Lung (tissue), 12 donors: ENCODE measurements around the gene NQO1. TPM values are rescaled to one million over a fixed set of nuclear protein-coding genes. Genes with fewer than 3 reads are reported as not detected.
A peak's percentile ranks its signal among the peaks of the same experiment; 100 is the strongest.

ENCODE experiments used
- ATAC-seq: fragments of 200-7000 bp; cut with Tn5 transposase; one replicate; pipeline ENCODE4 v1.9.1; 2020; ENCODE audit warnings: moderate number of reproducible peaks; ENCODE audit not compliant: insufficient read depth, low FRiP score
- DNase-seq, 3 donors: peaks; one replicate each; pipeline ENCODE4 v3.0.0-alpha.2; 2013 to 2017
- H3K27ac ChIP-seq, 2 donors: one replicate each; pipeline ENCODE4 v1.5.1; 2013; ENCODE audit warnings: mild to moderate bottlenecking in 2 of 2, moderate library complexity in 2 of 2, control low read depth in 1 of 2, inconsistent platforms in 1 of 2, low read depth in 1 of 2, low read length in 1 of 2
- H3K27me3 ChIP-seq, 3 donors: one replicate each; pipeline ENCODE4 v1.5.1; 2013; ENCODE audit warnings: low read length in 2 of 3; ENCODE audit not compliant: control insufficient read depth in 3 of 3, insufficient read depth in 3 of 3
- H3K36me3 ChIP-seq, 4 donors: one replicate each; pipeline ENCODE4 v1.5.1; 2013; ENCODE audit warnings: low read length in 4 of 4, mild to moderate bottlenecking in 1 of 4, moderate library complexity in 1 of 4; ENCODE audit not compliant: control insufficient read depth in 4 of 4, insufficient read depth in 4 of 4
- H3K4me1 ChIP-seq, 5 donors: one replicate each; pipeline ENCODE4 v1.5.1; 2013; ENCODE audit warnings: low read length in 5 of 5, mild to moderate bottlenecking in 2 of 5, moderate library complexity in 1 of 5; ENCODE audit not compliant: control insufficient read depth in 5 of 5, insufficient read depth in 5 of 5
- H3K4me3 ChIP-seq: one replicate; pipeline ENCODE4 v1.5.1; 2013; ENCODE audit warnings: mild to moderate bottlenecking, control low read depth, moderate library complexity
- H3K9ac ChIP-seq, 2 donors: one replicate each; pipeline ENCODE4 v1.5.1; 2013; ENCODE audit warnings: low read length in 2 of 2, control low read depth in 1 of 2; ENCODE audit not compliant: insufficient read depth in 1 of 2
- H3K9me3 ChIP-seq, 4 donors: one replicate each; pipeline ENCODE4 v1.5.1; 2013; ENCODE audit warnings: low read length in 3 of 4, mild to moderate bottlenecking in 1 of 4, moderate library complexity in 1 of 4; ENCODE audit not compliant: control insufficient read depth in 4 of 4, insufficient read depth in 3 of 4
- CTCF ChIP-seq: IDR thresholded peaks from 2 replicates; pipeline ENCODE4 v1.5.1; 2012; ENCODE audit warnings: mild to moderate bottlenecking; ENCODE audit errors: control extremely low read depth, extremely low read depth
- WGBS, 2 donors: extraction: QIAGEN DNeasy Blood & Tissue Kit; methylation state at CpG; one replicate each; pipeline ENCODE4 v1.1.7; 2013; 5-methylcytosine and 5-hydroxymethylcytosine counted together
- polyA plus RNA-seq, 2 donors: library from polyadenylated mRNA; stranded (reverse); fragments of 200-250 nt; gene quantifications; one replicate each; pipeline ENCODE4 v1.2.1, GENCODE V29; 2013
- total RNA-seq, 2 donors: library from RNA; depleted of rRNA in 1 of 2; stranded (reverse); fragments of >200 nt in 1 of 2; gene quantifications; one replicate each; pipeline ENCODE4 v1.2.1, GENCODE V29; 2014 to 2021
- donor health status: control.
- donor health status: control.
- donor health status: Bipolar disorder and iron deficiency.
- donor health status: healthy.
- donor health status: DM: yes; HTN: yes; CAD: no.

The NQO1 gene
- total and polyA plus RNA-seq, 4 donors: 15.2 to 109 (median 44.9) TPM

GRCh38 chr16:69711115-69711740, 15.1 kb downstream of the NQO1 start:
- ATAC-seq: peak; percentile 65
- peaks cover 10 to 24% (median 11%) of the 10 kb centered on the region in 4 donors for H3K36me3 ChIP-seq
- H3K27me3 ChIP-seq: no peaks in the 10 kb centered on the region
- H3K27ac ChIP-seq: no peak overlapping the region
- no peak overlapping the region for H3K9ac ChIP-seq
- H3K4me3 ChIP-seq: no peak overlapping the region
- TF ChIP-seq CTCF: no peak
- peak in 1 of 3 donors; percentile 37 for DNase-seq
- H3K4me1 ChIP-seq: peaks cover 0 to 4% (median 0%) of the 10 kb centered on the region in 5 donors
- WGBS, 2 donors: 78 to 89% methylated on average over 12 of the region's 12 CpGs
- H3K9me3 ChIP-seq: no peaks in the 10 kb centered on the region

- peaks cover 7 to 17% (median 11%) of the 10 kb centered on the region in 4 donors for H3K36me3 ChIP-seq
- no peak overlapping the region for H3K9ac ChIP-seq
- ATAC-seq (peak; percentile 36), DNase-seq (peak in 2 of 3 donors; percentile 78 to 82)
- 50 to 59% methylated on average over 5 of the region's 5 CpGs for WGBS, 2 donors
- H3K4me3 ChIP-seq: no peak overlapping the region
- TF ChIP-seq CTCF: peak; percentile 63
- peaks cover 0 to 4% (median 0%) of the 10 kb centered on the region in 5 donors for H3K4me1 ChIP-seq
- H3K9me3 ChIP-seq: no peaks in the 10 kb centered on the region
- H3K27ac ChIP-seq: no peak overlapping the region
- H3K27me3 ChIP-seq: no peaks in the 10 kb centered on the region
These were observed 16.8 kb downstream of the NQO1 start for GRCh38 chr16:69709456-69710084.

GRCh38 chr16:69707920-69708683, 18.3 kb downstream of the NQO1 start:
- Histone ChIP-seq H3K9me3 (no peaks in the 10 kb centered on the region), H3K27me3 (no peaks in the 10 kb centered on the region), H3K4me1 (peaks cover 0 to 4% (median 0%) of the 10 kb centered on the region in 5 donors), H3K27ac (no peak overlapping the region), H3K36me3 (peaks cover 13 to 20% (median 15%) of the 10 kb centered on the region in 4 donors), H3K4me3 (no peak overlapping the region), H3K9ac (no peak overlapping the region)
- no peak for TF ChIP-seq CTCF
- ATAC-seq: no peak
- DNase-seq: no peak
- 89 to 92% methylated on average over 10 of the region's 10 CpGs for WGBS, 2 donors
